GM21717 (cell line): ENCODE data around the gene IL37.
"Not testable (repeated sequence)": the region's sequence is repeated elsewhere in the genome, so short reads cannot be mapped to it uniquely, and the experiment has no call there.

Experiments
- ATAC-seq: cut with Tn5 transposase; IDR thresholded peaks from one replicate; pipeline ENCODE4 v1.9.1; 2021; ENCODE audit warnings: mild to moderate bottlenecking, moderate library complexity; ENCODE audit not compliant: unreplicated experiment

Gene IL37

GRCh38 chr2:112920923-112921532 lies 10.1 kb downstream of the IL37 start:
- no peak for ATAC-seq

DNA sequence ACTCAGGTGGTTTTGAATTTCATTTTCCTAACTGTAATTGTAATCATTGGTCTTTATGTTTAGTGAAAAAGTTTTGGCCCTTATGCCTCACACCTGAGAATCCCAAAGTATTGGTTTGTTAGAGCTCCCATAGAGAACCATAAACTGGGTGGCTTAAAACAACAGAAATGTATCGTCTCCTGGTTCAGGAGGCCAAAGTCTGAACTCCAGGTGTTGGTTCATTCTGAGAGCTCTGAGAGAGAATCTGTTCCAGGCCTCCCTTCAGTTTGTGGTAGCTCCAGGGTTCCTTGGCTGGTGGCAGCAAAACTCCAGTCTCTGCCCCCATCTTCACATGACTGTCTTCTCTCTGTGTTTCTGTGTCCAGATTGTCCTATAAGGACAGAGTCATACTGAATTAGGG lies 11.0 kb downstream of the IL37 start:
- no peak for ATAC-seq

DNA sequence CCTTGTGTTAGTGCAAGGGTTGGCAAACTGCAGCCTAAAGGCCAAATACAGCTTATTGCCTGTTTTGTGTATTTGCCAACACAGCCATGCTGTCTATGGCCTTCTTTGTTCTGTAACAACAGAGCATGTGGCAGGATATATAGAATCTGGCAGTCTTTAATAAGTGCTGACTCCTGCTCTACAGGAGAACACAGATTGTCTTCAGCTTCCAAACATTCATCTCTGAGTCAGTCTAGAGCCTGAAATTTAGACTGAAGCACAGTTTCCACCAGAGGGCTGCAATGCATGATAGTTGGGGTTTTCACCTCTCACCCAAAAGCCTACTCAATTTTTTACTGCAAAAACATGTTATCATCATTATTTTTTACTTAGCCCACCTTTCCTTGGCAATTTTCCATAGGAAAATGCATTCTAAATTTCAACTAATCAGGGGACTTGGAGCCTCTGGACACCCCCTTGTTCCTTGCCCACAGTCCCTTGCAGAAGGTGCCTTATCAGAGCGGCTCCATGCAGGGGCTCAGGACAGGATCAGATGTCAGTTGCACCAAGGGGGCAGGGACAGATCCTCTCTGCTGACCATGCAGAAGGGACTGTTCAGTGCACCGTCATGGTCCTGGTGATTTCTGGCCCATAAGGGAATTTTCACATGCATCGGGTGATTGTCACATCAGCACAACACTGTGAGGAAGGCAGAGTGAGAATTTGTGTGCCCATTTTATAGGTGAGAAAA lies 12.4 kb downstream of the IL37 start:
- no peak for ATAC-seq

DNA sequence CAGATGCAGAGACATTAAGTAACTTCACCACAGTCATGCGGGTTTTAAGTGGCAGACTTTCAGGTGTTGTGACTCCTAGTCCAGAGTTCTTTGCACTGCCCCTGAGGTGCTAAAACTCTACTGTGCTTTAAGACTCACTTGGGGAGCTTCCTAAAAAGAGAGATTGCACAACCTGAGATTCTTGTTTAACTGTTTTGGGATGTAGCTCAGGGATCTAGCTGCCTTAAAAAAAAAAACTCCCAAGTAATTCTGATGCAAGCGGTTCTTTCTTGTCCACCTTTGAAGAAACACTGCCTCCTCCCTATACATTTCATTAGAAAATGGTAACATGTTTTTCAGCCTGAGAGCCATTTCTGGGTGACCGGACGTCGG lies 13.0 kb downstream of the IL37 start:
- no peak for ATAC-seq

GRCh38 chr2:112924360-112924759 lies 13.4 kb downstream of the IL37 start:
- ATAC-seq, result no peak

DNA sequence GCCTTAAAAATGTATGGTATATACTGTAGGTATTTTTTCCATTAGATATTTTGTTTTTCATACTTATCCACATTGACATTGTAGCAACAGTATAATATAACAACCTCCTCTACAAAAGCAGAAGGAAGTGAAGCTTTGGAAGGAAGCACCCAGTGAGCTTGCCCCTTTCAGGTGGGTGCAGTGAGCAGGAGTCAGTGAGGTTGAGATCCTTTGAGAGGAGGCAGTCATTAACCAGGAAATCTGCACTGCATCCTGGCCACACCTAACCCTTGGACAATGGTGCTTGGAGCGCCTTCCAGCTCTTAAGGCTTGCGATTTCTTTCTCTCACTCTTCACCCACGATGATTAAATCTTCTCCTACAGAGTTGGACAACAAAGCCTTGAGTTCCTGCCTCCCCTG lies 13.9 kb downstream of the IL37 start:
- no peak for ATAC-seq

- ATAC-seq, result no peak
These were observed 15.7 kb downstream of the IL37 start for GRCh38 chr2:112926707-112927106.

DNA sequence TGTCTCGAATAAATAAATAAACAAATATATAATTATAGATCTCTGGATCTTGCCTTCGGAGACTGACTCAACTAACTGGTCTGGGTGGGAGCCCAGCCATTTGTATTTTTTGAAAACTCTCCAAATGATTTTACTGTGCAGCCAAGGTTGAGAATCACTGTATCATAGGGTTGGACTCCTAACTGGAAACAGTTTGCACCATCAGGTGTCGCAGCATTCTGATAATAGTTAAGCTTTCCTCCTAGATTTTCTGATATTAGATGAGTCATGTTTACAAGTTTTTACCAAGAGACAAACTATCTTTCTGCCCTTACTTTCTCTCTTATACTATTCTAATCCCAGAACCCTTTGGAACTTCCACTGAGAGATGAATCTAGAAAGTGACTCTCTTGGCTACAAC lies 16.8 kb downstream of the IL37 start:
- ATAC-seq, result no peak

DNA sequence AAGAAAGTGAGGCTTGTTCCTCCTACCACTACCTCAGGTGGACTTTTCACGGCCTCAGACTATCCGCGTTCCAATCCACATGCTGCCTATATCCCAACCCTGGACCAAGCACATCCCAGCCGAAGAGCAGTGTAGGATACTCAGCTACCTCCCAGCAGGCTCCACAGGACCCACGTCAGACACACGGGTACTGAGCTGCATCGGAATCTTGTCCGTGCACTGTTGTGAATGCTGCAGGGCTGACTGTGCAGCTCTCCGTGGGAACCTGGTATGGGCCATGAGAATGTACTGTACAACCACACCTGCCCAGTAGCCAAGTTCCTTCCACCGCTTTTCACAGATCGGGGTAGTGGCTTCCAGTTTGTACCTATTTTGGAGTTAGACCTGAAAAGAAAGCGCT lies 22.3 kb downstream of the IL37 start:
- ATAC-seq, result no peak

DNA sequence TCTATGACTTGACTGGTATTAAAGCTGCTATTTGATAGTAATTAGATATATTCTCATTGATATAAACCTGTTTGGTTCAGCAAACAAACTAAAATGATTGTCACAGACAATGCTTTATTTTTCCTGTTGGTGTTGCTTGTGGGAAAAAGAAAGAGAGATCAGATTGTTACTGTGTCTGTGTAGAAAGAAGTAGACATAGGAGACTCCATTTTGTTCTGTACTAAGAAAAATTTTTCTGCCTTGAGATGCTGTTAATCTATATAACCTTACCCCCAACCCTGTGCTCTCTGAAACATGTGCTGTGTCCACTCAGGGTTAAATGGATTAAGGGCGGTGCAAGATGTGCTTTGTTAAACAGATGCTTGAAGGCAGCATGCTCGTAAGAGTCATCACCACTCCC lies 23.2 kb downstream of the IL37 start:
- not testable (repeated sequence) for ATAC-seq

DNA sequence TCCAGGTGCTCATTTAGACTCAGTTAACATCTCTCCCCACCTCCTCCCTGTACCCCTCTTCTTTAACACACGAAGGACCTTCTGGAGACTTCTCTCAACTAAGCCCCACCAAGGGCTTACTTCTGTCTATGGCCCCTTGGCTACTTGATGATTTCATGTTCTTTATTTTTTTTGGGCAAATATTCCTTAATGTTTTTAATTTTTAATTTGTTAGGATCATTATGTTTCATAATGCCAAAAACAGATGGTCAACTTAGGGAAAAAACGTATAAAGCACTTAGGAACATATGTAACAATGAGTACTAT lies 25.9 kb downstream of the IL37 start:
- ATAC-seq, result no peak

- ATAC-seq, result no peak
These were observed 27.9 kb downstream of the IL37 start for GRCh38 chr2:112938904-112939303.

DNA sequence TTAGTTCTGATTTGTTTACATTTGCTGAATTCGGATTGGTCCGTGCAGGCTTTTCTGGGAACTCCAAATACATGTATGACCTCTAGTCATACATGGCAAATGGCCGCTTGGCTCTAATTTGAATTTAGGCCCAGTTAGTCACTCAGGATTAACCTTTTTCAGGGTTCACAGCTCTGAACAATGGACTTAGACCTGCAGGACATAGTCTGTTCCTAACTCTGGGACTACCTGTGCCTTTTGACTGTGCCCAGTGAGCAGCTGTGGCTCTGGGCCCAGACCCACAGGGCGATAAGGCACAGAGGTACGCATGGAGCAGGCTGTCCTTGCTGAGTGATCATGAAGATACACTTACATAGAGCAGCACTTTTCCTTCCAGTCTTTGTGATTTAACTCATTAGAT lies 28.5 kb downstream of the IL37 start:
- ATAC-seq, result no peak

DNA sequence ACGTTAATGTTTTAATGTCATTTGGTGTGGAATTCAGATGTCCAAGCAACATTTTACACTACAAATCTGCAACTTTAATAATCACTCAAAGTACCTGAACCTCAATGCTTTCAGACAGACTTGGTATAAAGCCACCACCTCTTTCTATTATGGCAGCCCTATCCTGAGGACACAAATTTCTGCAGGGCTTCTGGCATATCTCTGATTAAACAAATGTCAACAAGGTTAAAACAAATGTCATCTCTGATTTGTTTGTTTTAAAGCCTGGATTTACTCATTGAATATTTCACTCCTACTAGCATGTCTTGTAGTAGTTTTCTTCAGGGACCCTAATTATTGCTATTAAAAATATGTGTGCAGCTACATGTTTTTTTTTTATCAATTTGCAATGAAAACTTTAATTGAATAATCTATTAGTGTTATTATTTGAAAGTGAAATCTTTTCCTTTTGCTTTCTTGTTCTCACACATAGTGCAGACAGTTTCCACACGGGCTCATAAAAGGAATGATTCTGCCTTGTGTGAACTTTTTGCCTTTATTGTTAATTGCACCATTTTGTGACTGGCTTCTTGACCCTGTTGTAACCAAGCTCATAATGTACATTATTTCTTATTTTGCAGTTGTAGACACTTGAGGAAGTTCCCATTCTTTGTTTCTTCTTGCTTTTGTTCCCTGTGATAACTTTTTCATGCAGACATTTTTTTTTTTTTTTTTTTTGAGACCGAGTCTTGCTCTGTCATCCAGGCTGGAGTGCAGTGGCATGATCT lies 30.1 kb downstream of the IL37 start:
- ATAC-seq, result no peak

GRCh38 chr2:112941753-112942653 lies 31.0 kb downstream of the IL37 start:
- ATAC-seq, result peak; percentile 81

GRCh38 chr2:112942654-112943002 lies 31.7 kb downstream of the IL37 start:
- ATAC-seq, result no peak

- ATAC-seq, result no peak
These were observed 34.0 kb downstream of the IL37 start for GRCh38 chr2:112944971-112945370.

- ATAC-seq, result no peak
These were observed 35.1 kb downstream of the IL37 start for GRCh38 chr2:112946086-112946485.

GRCh38 chr2:112947374-112947773 lies 36.4 kb downstream of the IL37 start:
- ATAC-seq, result no peak

GRCh38 chr2:112949456-112949855 lies 38.5 kb downstream of the IL37 start:
- no peak for ATAC-seq

DNA sequence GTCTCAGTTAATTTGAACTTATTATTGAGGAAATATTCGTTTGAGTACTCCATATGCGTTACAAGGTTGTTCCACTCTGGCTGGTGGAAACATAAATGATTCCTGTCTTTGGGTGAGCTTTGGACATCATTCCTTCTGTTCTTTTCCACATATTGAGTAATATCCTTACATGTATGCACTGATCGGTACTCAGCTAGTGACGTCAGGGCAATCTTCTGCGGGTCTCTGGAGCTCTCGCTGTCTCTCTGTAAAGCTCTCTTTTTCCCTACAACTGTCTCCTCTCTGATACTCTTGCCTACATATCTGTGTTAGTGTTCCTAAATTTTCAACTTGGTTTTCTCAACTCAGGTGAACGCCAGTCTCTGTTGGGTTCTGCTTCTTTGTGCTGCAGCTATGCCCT lies 43.4 kb downstream of the IL37 start:
- no peak for ATAC-seq
